ENCODE data around the gene HECW1. TPM values are rescaled to one million over a fixed set of nuclear protein-coding genes. Genes with fewer than 3 reads are reported as not detected.
A peak's percentile ranks its signal among the peaks of the same experiment; 100 is the strongest.

The HECW1 gene
- total and polyA plus RNA-seq, 2 of the 13 experiments (the other 11 are each of a cell fraction or from before 2014, with no cell fraction given): not detected

- TF ChIP-seq TAF1 (CRISPR knock-in tag; IDR thresholded peaks at IDR 0.05): no peak
- TF ChIP-seq HINFP (CRISPR knock-in tag; IDR thresholded peaks at IDR 0.05; ENCODE audit: low read depth): no peak
- TF ChIP-seq ZFYVE20 (CRISPR knock-in tag; IDR thresholded peaks at IDR 0.05; ENCODE audit: borderline replicate concordance, low read depth): no peak
- no peak for TF ChIP-seq UBTF (CRISPR knock-in tag; IDR thresholded peaks at IDR 0.05)
- TF ChIP-seq NFE2L2 (IDR thresholded peaks at IDR 0.05; ENCODE audit: low read length): no peak
- TF ChIP-seq RFXAP (CRISPR knock-in tag; IDR thresholded peaks at IDR 0.05; ENCODE audit: borderline replicate concordance): peak; percentile 34; the same call in 1 of the 2 replicates
- TF ChIP-seq MAFF (IDR thresholded peaks at IDR 0.05; ENCODE audit: low read depth, low read length): no peak
- TF ChIP-seq HDAC2 (CRISPR knock-in tag; IDR thresholded peaks at IDR 0.05): 0 out of 2 replicates have a peak, but pooled peaks have one; percentile 28
- no peak for TF ChIP-seq ZFP36L2 (CRISPR knock-in tag; IDR thresholded peaks at IDR 0.05)
- no peak for TF ChIP-seq MTA3 (CRISPR knock-in tag; IDR thresholded peaks at IDR 0.05)
- no peak for TF ChIP-seq ZNF768 (CRISPR knock-in tag; IDR thresholded peaks at IDR 0.05)
- TF ChIP-seq GFI1 (CRISPR knock-in tag; IDR thresholded peaks at IDR 0.05; ENCODE audit: borderline replicate concordance): no peak
- 0 out of 2 replicates have a peak, but pooled peaks have one; percentile 29 for TF ChIP-seq MXD3 (CRISPR knock-in tag; IDR thresholded peaks at IDR 0.05)
- TF ChIP-seq EZH2 (conservative IDR thresholded peaks at IDR 0.05; ENCODE audit: low read depth, low read length): no peak
- TF ChIP-seq ZNF251 (CRISPR knock-in tag; IDR thresholded peaks at IDR 0.05): no peak
- no peak for TF ChIP-seq ZNF746 (CRISPR knock-in tag; IDR thresholded peaks at IDR 0.05)
- no peak for TF ChIP-seq ZNF543 (CRISPR knock-in tag; IDR thresholded peaks at IDR 0.05)
- TF ChIP-seq ZNF501 (CRISPR knock-in tag; IDR thresholded peaks at IDR 0.05): no peak
- no peak for TF ChIP-seq ZNF224 (CRISPR knock-in tag; IDR thresholded peaks at IDR 0.05)
- no peak; the same call in 1 of the 2 replicates for TF ChIP-seq ARID4A (CRISPR knock-in tag; IDR thresholded peaks at IDR 0.05; ENCODE audit: borderline replicate concordance)
- no peak for TF ChIP-seq ZNF276 (CRISPR knock-in tag; IDR thresholded peaks at IDR 0.05; ENCODE audit: low read depth)
Observed at GRCh38 chr7:43456200-43456599, 343.8 kb downstream of the HECW1 start (continued).

Data from HepG2 (cell line).